Measurements from ENCODE around the gene RPP14.

RPP14 gene

DNA sequence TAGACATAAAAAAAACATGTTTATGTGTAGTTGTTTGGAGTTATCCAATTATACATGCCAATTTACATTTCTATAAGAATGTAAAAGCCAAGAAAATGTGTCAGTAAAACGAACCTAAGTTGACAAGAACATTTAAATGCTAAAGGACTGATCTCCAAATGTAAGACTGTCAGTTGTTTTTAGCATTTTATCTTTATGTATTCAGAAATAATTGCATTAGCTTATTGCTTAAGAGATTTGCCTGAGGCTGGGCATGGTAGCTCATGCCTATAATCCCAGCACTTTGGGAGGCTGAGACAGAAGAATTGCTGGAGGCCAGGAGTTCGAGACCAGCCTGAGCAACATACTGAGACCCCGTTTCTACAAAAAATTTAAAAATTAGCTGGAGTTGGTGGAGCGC, 53.6 kb downstream of the RPP14 start:
- DNase-seq, result no peak

DNA sequence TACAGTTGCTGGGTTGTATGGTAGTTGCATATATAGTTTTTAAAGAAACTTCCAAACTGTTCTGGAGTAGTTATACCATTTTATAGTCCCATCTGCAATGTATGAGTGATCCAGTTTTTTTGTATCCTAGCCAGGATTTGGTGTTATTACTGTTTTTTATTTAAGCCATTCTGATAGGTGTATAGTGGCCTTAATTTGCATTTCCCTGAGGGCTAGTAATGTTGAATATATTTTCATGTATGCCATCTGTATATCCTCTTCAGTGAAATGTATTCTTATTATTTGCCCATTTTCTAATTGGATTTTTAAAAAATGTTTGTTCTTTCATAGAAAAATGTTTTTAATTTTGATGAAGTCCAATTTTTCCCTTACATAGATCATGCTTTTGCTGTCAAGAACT, 55.8 kb downstream of the RPP14 start:
- DNase-seq, result no peak

GRCh38 chr3:58366699-58367098, 60.7 kb downstream of the RPP14 start:
- DNase-seq, result no peak

DNA sequence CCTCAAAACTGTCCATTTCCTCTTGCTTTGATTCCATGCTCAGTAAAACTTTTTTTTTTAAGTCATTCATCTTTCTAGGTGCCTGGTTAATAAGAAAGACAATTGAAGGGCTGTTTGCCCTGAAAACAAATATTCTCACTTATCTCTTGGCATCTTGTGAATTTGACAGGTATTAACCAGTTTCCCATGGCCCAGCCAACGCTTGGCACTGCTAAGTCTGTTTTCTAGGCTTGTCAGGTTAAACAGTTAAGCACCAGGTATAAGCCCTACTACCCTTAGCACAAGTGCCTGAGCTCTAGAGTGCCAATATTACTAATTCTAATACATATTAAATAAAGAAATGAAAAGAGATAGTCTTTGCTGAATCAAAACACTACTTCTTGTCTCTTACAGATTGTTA, 63.0 kb downstream of the RPP14 start:
- DNase-seq, result no peak
